Coronary artery (tissue), 2 donors: ENCODE measurements around the gene ODF2L.

Experiments used
- DNase-seq: peaks from one replicate; pipeline ENCODE4 v3.0.0-alpha.2; 2017; ENCODE audit warnings: low spot score
- H3K27ac ChIP-seq, 2 donors: fragments of 200-600 bp; sonication (generic); one replicate each; pipeline ENCODE4 v1.5.1; 2016 to 2019
- H3K4me3 ChIP-seq: fragments of 200-600 bp; sonication (generic); 2 replicates; pipeline ENCODE4 v1.5.1; 2016; ENCODE audit warnings: mild to moderate bottlenecking, moderate library complexity
- CTCF ChIP-seq: fragments of 200-600 bp; sonication (generic); IDR thresholded peaks from one replicate; pipeline ENCODE4 v1.5.1; 2019; ENCODE audit warnings: antibody characterized with exemption

ODF2L gene

GRCh38 chr1:86346388-86346787, 49.7 kb downstream of the ODF2L start:
- DNase-seq, result no peak
- H3K4me3 ChIP-seq, result no peak overlapping the region
- TF ChIP-seq CTCF, result no peak
- H3K27ac ChIP-seq, result no peak overlapping the region

DNA sequence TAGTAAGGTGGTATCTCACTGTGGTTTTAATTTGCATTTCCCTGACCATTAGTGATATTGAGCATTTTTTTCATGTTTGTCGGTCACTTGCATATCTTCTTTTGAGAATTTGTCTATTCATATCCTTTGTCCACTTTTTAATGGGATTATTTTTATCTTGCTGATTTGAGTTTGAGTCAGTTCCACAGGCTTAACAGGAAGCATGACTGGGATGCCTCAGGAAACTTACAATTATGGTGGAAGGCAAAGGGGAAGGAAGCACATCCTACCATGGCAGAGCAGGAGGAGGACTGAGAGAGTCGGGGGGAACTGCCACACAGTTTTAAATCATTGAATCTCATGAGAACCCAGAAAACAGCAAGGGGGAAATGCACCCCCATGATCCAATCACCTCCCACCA, 51.1 kb downstream of the ODF2L start:
- Histone ChIP-seq H3K27ac (no peak overlapping the region), H3K4me3 (no peak overlapping the region)
- no peak for TF ChIP-seq CTCF
- no peak for DNase-seq

- no peak for TF ChIP-seq CTCF
- Histone ChIP-seq H3K4me3 (no peak overlapping the region), H3K27ac (no peak overlapping the region)
- no peak for DNase-seq
These were observed 56.2 kb downstream of the ODF2L start for GRCh38 chr1:86339906-86340305.

DNA sequence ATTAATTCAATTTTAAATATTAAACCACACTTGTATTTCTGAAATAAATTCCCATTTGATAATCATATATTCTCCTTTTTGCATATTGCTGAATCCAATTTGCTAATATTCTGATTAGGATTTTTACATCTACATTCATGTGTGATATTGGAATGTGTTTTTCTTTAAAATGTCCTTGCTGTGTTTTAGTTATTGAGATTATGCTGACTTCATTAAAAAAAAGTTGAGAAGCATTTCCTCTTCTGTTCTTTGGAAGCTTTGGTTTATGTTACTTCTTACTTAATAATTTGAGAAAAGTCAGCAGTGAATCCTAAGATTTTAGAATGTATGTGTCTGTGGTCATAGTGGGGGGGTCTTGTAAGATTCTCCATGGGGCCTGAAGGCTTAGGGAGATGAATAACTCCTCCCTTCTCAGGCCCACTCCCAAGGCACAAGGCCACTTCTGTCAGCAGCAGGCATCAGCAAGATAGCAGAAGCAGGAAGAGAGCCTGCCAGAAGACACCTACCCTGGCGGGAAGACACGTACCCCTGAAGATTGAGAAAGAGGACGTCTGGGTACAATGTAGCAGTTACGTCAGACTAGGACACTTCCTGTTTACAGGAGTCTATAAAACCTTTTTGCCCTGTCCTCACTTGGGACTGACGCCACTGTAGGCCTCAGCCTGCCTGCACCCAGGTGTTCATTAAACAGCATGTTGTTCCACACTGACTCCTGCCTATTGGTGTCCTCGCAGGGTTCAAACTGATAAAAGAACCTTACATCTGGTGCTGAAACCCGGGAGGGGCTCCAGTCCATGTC, 56.9 kb downstream of the ODF2L start:
- TF ChIP-seq CTCF, result no peak
- H3K27ac ChIP-seq, result no peak overlapping the region
- no peak for DNase-seq
- no peak overlapping the region for H3K4me3 ChIP-seq

DNA sequence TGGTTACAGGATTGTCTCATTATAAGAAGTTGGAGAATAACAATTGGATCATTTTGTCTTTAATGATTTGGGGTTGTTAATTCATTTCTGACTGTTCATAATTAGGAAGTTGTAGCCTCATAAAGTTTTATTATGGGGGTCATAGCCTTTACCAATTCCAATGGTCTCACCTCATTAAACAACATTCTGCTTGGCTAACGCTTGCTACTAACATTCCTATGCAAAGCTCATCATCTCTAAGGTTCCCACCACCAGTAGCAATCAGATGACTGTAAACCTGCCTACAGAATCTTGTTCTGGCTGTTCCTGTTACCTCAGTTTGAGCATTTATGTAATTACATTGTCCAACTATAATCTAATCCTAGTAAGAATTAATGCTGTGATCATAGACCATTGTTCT, 60.2 kb downstream of the ODF2L start:
- Histone ChIP-seq H3K4me3 (no peak overlapping the region), H3K27ac (no peak overlapping the region)
- no peak for TF ChIP-seq CTCF
- no peak for DNase-seq

DNA sequence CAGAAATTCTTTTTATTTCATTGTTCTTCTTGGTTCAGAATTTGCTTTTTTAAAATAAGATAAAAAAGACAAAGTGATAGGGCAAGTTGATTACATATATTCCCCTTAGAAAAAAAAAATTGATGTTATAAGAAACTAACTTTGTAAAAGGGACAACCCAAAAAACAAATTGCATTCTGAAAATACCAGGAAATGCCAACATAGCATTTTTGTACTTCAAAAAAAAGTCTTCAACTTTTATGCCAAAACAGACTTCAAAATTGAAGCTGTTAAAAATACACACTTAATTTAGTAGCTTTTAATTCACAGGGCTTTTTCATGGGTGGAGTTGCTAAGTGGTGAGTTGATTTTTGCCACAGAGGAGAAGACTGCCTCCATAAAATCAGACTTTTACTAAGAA, 70.9 kb downstream of the ODF2L start:
- no peak for DNase-seq
- no peak for TF ChIP-seq CTCF
- Histone ChIP-seq H3K27ac (no peak overlapping the region), H3K4me3 (no peak overlapping the region)

- Histone ChIP-seq H3K4me3 (no peak overlapping the region), H3K27ac (no peak overlapping the region)
- no peak for DNase-seq
- TF ChIP-seq CTCF, result no peak
These were observed 71.8 kb downstream of the ODF2L start for GRCh38 chr1:86324130-86324822.
